GM18867 (cell line): ENCODE data around the gene VIPR2.
"Not testable (repeated sequence)": the region's sequence is repeated elsewhere in the genome, so short reads cannot be mapped to it uniquely, and the experiment has no call there.

ENCODE experiments used
- ATAC-seq: cut with Tn5 transposase; IDR thresholded peaks from one replicate; pipeline ENCODE4 v1.9.1; 2021; ENCODE audit warnings: mild to moderate bottlenecking, moderate library complexity; ENCODE audit not compliant: unreplicated experiment

VIPR2 gene

GRCh38 chr7:159105832-159106811 lies 38.5 kb downstream of the VIPR2 start:
- no peak for ATAC-seq

- no peak for ATAC-seq
These were observed 39.4 kb downstream of the VIPR2 start for GRCh38 chr7:159105066-159105780.

GRCh38 chr7:159104188-159104920 lies 40.3 kb downstream of the VIPR2 start:
- no peak for ATAC-seq

- ATAC-seq, result no peak
These were observed 41.1 kb downstream of the VIPR2 start for GRCh38 chr7:159103382-159104187.

- ATAC-seq, result no peak
These were observed 41.8 kb downstream of the VIPR2 start for GRCh38 chr7:159102681-159103381.

- ATAC-seq, result not testable (repeated sequence)
These were observed 43.0 kb downstream of the VIPR2 start for GRCh38 chr7:159101661-159102091.

GRCh38 chr7:159101083-159101395 lies 43.6 kb downstream of the VIPR2 start:
- not testable (repeated sequence) for ATAC-seq

GRCh38 chr7:159100281-159101082 lies 44.2 kb downstream of the VIPR2 start:
- not testable (repeated sequence) for ATAC-seq

- no peak for ATAC-seq
These were observed 44.9 kb downstream of the VIPR2 start for GRCh38 chr7:159099711-159100231.

GRCh38 chr7:159098811-159099655 lies 45.6 kb downstream of the VIPR2 start:
- no peak for ATAC-seq

- no peak for ATAC-seq
These were observed 46.3 kb downstream of the VIPR2 start for GRCh38 chr7:159098424-159098786.

GRCh38 chr7:159097661-159098423 lies 46.8 kb downstream of the VIPR2 start:
- ATAC-seq, result no peak

- ATAC-seq, result no peak
These were observed 47.7 kb downstream of the VIPR2 start for GRCh38 chr7:159096736-159097581.

GRCh38 chr7:159095979-159096411 lies 48.7 kb downstream of the VIPR2 start:
- no peak for ATAC-seq

- ATAC-seq, result no peak
These were observed 49.5 kb downstream of the VIPR2 start for GRCh38 chr7:159094919-159095915.
